HG02852 (cell line): ENCODE results near the gene CD79B.
"Not testable (repeated sequence)": the region's sequence is repeated elsewhere in the genome, so short reads cannot be mapped to it uniquely, and the experiment has no call there.

ENCODE experiments used
- ATAC-seq: cut with Tn5 transposase; IDR thresholded peaks from one replicate; pipeline ENCODE4 v1.9.1; 2021; ENCODE audit warnings: mild to moderate bottlenecking, moderate library complexity; ENCODE audit not compliant: unreplicated experiment

CD79B gene

GRCh38 chr17:63915753-63916152 is 16.4 kb downstream of the CD79B start:
- ATAC-seq = not testable (repeated sequence)

GRCh38 chr17:63914471-63914870 is 17.7 kb downstream of the CD79B start:
- no peak for ATAC-seq

GRCh38 chr17:63911657-63912100 is 20.5 kb downstream of the CD79B start:
- ATAC-seq = no peak

GRCh38 chr17:63911041-63911635 is 21.0 kb downstream of the CD79B start, which contains the start of gene CSHL1:
Gene CSHL1 (minus strand): TSS chr17:63911258. CDS start chr17:63911196, 62 bp downstream.
- no peak for ATAC-seq

GRCh38 chr17:63910096-63910495 is 22.0 kb downstream of the CD79B start:
- no peak for ATAC-seq

GRCh38 chr17:63909586-63909985 is 22.5 kb downstream of the CD79B start:
- not testable (repeated sequence) for ATAC-seq

GRCh38 chr17:63907161-63907778 is 24.9 kb downstream of the CD79B start:
- not testable (repeated sequence) for ATAC-seq

- not testable (repeated sequence) for ATAC-seq
Measured at GRCh38 chr17:63904796-63905195, 27.3 kb downstream of the CD79B start.

- not testable (repeated sequence) for ATAC-seq
Measured at GRCh38 chr17:63903787-63904201, 28.3 kb downstream of the CD79B start.

GRCh38 chr17:63901971-63902370 is 30.2 kb downstream of the CD79B start:
- not testable (repeated sequence) for ATAC-seq

- ATAC-seq = not testable (repeated sequence)
Measured at GRCh38 chr17:63898899-63899798, 33.0 kb downstream of the CD79B start.

- not testable (repeated sequence) for ATAC-seq
Measured at GRCh38 chr17:63896524-63897354, 35.4 kb downstream of the CD79B start, which contains the start of gene CSH1. Gene CSH1 (minus strand): TSS chr17:63896574. CDS start chr17:63896511, 63 bp downstream.

GRCh38 chr17:63894821-63895220 is 37.3 kb downstream of the CD79B start:
- not testable (repeated sequence) for ATAC-seq

GRCh38 chr17:63894021-63894420 is 38.1 kb downstream of the CD79B start:
- not testable (repeated sequence) for ATAC-seq

GRCh38 chr17:63892316-63893037 is 39.7 kb downstream of the CD79B start:
- not testable (repeated sequence) for ATAC-seq

- not testable (repeated sequence) for ATAC-seq
Measured at GRCh38 chr17:63889026-63889848, 42.9 kb downstream of the CD79B start.

- not testable (repeated sequence) for ATAC-seq
Measured at GRCh38 chr17:63885119-63885518, 47.0 kb downstream of the CD79B start.

- ATAC-seq = not testable (repeated sequence)
Measured at GRCh38 chr17:63882626-63883126, 49.5 kb downstream of the CD79B start.
